Parathyroid adenoma (tissue), 2 donors: ENCODE data around the gene ZNF324B.

Experiments used
- H2AFZ ChIP-seq: fragments of 300-600 bp; sonication (generic); one replicate; pipeline ENCODE4 v1.7.0; 2017; ENCODE audit warnings: antibody characterized with exemption, mild to moderate bottlenecking
- H3K27ac ChIP-seq: fragments of 300-600 bp; sonication (generic); one replicate; pipeline ENCODE4 v1.7.0; 2017
- H3K27me3 ChIP-seq: fragments of 300-600 bp; sonication (generic); one replicate; pipeline ENCODE4 v1.7.0; 2017; ENCODE audit warnings: low read length; ENCODE audit not compliant: control insufficient read depth, insufficient read depth
- H3K36me3 ChIP-seq: fragments of 300-600 bp; sonication (generic); one replicate; pipeline ENCODE4 v1.7.0; 2017; ENCODE audit warnings: low read length; ENCODE audit not compliant: control insufficient read depth, insufficient read depth
- H3K4me1 ChIP-seq: fragments of 300-600 bp; sonication (generic); one replicate; pipeline ENCODE4 v1.7.0; 2017; ENCODE audit warnings: control low read depth
- H3K4me2 ChIP-seq: fragments of 300-600 bp; sonication (generic); one replicate; pipeline ENCODE4 v1.7.0; 2017; ENCODE audit warnings: low read length
- H3K4me3 ChIP-seq: fragments of 300-600 bp; sonication (generic); one replicate; pipeline ENCODE4 v1.7.0; 2017; ENCODE audit warnings: low read depth, low read length
- H3K79me2 ChIP-seq: fragments of 300-600 bp; sonication (generic); one replicate; pipeline ENCODE4 v1.7.0; 2017; ENCODE audit warnings: control low read depth
- H3K9ac ChIP-seq: fragments of 300-600 bp; sonication (generic); one replicate; pipeline ENCODE4 v1.7.0; 2017; ENCODE audit warnings: mild to moderate bottlenecking
- H3K9me3 ChIP-seq: fragments of 300-600 bp; sonication (generic); one replicate; pipeline ENCODE4 v1.7.0; 2017; ENCODE audit warnings: low read length; ENCODE audit not compliant: control insufficient read depth
- TF ChIP-seq, protein P1 (sequence below): fragments of 300-600 bp; sonication (generic); IDR thresholded peaks from one replicate; pipeline ENCODE4 v1.7.0; 2017; ENCODE audit warnings: antibody characterized with exemption, mild to moderate bottlenecking
- donor health status: primary hyperparathyroidism.

Gene ZNF324B

DNA sequence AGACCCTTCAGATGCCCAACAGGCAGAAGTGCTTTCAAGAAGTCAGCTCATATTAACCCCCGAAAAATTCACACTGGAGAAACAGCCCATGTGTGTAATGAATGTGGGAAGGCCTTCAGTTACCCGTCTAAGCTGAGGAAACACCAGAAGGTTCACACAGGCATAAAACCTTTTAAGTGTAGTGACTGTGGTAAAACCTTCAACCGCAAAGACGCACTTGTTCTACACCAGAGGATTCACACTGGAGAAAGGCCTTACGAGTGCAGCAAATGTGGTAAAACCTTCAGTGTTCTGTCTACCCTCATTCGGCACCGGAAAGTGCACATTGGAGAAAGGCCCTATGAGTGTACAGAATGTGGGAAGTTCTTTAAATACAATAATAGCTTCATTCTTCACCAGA lies 34.4 kb upstream of the ZNF324B start:
- Histone ChIP-seq H3K4me1 (no peaks in the 10 kb centered on the region), H3K27ac (no peak overlapping the region), H3K4me2 (no peak overlapping the region), H3K9me3 (no peaks in the 10 kb centered on the region), H3K79me2 (peaks cover 25% of the 10 kb centered on the region), H3K27me3 (no peaks in the 10 kb centered on the region), H3K36me3 (no peaks in the 10 kb centered on the region), H3K9ac (no peak overlapping the region), H3K4me3 (no peak overlapping the region), H2AFZ (no peak overlapping the region)
- TF ChIP-seq, protein P1, sequence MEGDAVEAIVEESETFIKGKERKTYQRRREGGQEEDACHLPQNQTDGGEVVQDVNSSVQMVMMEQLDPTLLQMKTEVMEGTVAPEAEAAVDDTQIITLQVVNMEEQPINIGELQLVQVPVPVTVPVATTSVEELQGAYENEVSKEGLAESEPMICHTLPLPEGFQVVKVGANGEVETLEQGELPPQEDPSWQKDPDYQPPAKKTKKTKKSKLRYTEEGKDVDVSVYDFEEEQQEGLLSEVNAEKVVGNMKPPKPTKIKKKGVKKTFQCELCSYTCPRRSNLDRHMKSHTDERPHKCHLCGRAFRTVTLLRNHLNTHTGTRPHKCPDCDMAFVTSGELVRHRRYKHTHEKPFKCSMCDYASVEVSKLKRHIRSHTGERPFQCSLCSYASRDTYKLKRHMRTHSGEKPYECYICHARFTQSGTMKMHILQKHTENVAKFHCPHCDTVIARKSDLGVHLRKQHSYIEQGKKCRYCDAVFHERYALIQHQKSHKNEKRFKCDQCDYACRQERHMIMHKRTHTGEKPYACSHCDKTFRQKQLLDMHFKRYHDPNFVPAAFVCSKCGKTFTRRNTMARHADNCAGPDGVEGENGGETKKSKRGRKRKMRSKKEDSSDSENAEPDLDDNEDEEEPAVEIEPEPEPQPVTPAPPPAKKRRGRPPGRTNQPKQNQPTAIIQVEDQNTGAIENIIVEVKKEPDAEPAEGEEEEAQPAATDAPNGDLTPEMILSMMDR, result no peak

DNA sequence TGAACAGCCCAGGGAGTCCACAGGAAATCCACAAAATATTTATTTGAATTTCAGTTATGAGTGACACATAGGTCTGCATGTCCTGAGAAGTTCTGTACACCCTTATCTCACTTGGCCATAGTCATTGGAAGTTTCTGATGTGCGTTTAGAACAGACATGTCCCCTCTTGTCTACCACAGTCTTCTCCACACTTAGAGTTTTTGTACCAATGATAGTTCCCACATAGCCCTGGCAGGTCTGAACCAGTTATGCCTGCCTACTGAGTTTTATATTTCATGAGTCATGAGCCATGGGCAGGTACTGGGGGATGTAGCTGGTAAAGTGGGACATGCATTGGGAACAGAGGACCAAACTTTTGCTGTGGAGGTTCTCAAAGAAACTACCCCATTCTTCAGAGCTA lies 22.8 kb upstream of the ZNF324B start:
- no peak overlapping the region for H3K9ac ChIP-seq
- no peaks in the 10 kb centered on the region for H3K79me2 ChIP-seq
- no peak overlapping the region for H2AFZ ChIP-seq
- H3K36me3 ChIP-seq, result peaks cover 10% of the 10 kb centered on the region
- no peak overlapping the region for H3K4me3 ChIP-seq
- no peaks in the 10 kb centered on the region for H3K4me1 ChIP-seq
- H3K27me3 ChIP-seq, result no peaks in the 10 kb centered on the region
- peaks cover 17% of the 10 kb centered on the region for H3K9me3 ChIP-seq
- TF ChIP-seq, protein P1, result no peak
- H3K4me2 ChIP-seq, result no peak overlapping the region
- H3K27ac ChIP-seq, result no peak overlapping the region

DNA sequence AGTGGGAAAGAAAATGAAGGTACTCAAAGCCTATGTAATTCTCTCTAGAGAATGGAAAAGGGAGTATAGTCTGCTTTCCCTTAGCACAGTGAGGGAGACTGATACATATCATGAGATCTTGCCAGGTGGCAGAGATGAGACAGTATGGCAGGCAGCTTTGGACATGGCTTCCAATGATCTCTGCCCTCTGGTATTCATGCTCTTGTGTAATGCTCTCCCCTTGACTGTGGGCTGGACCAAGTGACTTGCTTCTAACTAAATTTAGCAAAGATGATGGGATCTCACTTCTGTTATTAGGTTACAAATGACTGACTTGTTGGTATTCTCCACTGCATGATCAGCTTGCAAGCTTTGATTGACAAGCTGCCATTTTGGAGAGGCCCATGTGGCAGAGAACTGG lies 21.7 kb upstream of the ZNF324B start:
- no peaks in the 10 kb centered on the region for H3K4me1 ChIP-seq
- H3K4me3 ChIP-seq, result no peak overlapping the region
- no peaks in the 10 kb centered on the region for H3K27me3 ChIP-seq
- no peak overlapping the region for H3K4me2 ChIP-seq
- H3K27ac ChIP-seq, result no peak overlapping the region
- H3K9me3 ChIP-seq, result peaks cover 29% of the 10 kb centered on the region
- no peak overlapping the region for H2AFZ ChIP-seq
- H3K36me3 ChIP-seq, result peaks cover 19% of the 10 kb centered on the region
- TF ChIP-seq, protein P1, result no peak
- H3K79me2 ChIP-seq, result no peaks in the 10 kb centered on the region
- H3K9ac ChIP-seq, result no peak overlapping the region

DNA sequence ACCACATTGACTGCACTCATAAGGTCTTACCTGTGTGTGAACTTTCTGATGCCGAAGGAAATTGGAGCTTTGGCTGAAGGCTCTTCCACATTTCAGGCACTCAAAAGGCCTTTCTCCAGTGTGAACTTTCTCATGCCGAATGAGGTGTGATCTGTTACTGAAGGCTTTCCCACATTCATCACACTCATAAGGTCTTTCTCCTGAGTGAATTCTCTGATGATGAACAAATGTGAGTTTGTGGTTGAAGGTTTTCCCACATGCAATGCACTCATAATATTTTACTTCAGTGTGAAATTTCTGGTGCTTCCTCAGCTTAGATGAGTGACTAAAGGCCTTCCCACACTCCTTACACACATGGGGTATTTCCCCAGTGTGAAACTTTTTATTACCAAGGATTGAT lies 17.2 kb upstream of the ZNF324B start:
- Histone ChIP-seq H3K9ac (no peak overlapping the region), H2AFZ (no peak overlapping the region), H3K4me2 (no peak overlapping the region), H3K27ac (no peak overlapping the region), H3K36me3 (peaks cover 30% of the 10 kb centered on the region), H3K27me3 (no peaks in the 10 kb centered on the region), H3K9me3 (peaks cover 29% of the 10 kb centered on the region), H3K79me2 (peaks cover 7% of the 10 kb centered on the region), H3K4me3 (no peak overlapping the region), H3K4me1 (peaks cover 5% of the 10 kb centered on the region)
- TF ChIP-seq, protein P1, result no peak
